Left colon (tissue), 2 donors: ENCODE measurements around the gene NPAS3. TPM values are rescaled to one million over a fixed set of nuclear protein-coding genes. Genes with fewer than 3 reads are reported as not detected.

Experiments used
- ATAC-seq: fragments of 200-7000 bp; cut with Tn5 transposase; one replicate; pipeline ENCODE4 v1.9.1; 2020; ENCODE audit warnings: mild to moderate bottlenecking, moderate library complexity
- DNase-seq, 2 donors: peaks; one replicate each; pipeline ENCODE4 v3.0.0-alpha.2; 2020
- intact Hi-C, 2 donors: fragments of 100-400 bp; cut with DNase I in 1 of 2; cut with micrococcal nuclease in 1 of 2; formaldehyde crosslinking; loops; one replicate each; pipeline versions ENCODE4 v1.11.2 to v1.14.0; 2022; cut with DNase I, micrococcal nuclease
- total RNA-seq, 2 donors: library from RNA; stranded (reverse); fragmentation: NEBNext Ultra II Directional; extraction: Animal tissue kit (Norgen Biotek cat#: 25700); gene quantifications; one replicate each; pipeline ENCODE4 v1.2.1, GENCODE V29; 2021
- donor health status: DM: no; HTN: no; CAD: no.
- donor health status: DM: yes; HTN: yes; CAD: no.

The NPAS3 gene
- total RNA-seq, 2 donors from 2014 or later = 0.37 to 1.6 TPM

DNA sequence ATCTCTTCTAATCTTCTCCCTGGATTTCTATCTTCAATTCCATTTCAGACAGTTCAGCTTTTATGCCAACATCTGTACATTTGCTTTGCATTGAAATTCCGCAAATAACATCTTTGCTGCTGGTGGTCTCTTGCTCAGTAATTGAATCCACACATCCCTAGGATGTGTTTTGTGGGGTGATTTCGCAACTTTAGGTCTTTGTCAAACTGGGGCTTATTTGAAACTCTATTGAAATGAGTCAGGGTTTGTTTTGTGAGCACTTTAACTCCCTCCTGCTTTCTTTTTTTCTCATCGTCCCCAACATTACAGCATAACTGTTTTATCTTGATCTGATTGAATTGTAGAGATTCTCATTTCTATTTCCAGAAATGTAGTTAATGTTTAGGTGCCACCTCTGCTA, 404.3 kb downstream of the NPAS3 start:
- intact Hi-C loops = no loop called here
- ATAC-seq (no peak), DNase-seq (no peak)

DNA sequence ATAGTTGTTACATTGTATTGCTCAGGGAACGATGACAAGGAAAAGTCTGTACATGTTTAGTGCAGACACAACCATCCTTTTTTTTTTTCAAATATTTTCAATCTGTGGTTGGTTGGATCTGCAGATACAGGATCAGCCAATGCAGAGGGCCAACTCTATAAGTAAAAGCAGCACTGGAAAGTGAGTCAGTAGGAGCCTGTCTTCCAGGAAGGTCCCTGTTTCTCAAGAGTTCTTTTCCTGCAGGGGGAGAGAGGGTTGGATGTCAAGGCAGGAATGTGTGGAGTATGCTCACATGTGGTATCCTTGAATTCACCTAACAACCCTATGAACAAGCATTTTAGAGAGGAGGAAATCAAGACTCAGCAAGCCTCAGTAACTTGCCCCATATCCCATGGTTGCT, 409.1 kb downstream of the NPAS3 start:
- ATAC-seq (no peak), DNase-seq (no peak)
- intact Hi-C loops = no loop called here

DNA sequence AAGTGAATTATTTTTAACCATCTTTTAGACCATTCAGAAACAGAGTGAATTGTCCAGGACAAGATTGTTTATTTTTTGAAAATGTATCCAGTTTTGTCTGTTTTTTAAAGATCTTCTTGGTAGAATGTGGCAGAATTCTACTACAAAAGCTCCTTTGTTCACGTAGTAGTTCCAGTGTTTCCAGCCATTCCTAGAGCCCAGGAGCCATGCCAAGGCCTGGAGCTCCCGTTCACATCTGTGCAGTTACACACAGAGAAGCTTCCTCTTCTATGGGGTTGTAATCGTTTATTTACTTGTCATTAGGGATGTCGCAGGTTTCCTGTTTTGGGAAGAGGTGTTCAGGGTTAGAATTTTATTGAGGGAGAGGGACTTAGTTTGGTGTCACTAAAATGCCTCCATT, 409.8 kb downstream of the NPAS3 start:
- no peak for ATAC-seq

DNA sequence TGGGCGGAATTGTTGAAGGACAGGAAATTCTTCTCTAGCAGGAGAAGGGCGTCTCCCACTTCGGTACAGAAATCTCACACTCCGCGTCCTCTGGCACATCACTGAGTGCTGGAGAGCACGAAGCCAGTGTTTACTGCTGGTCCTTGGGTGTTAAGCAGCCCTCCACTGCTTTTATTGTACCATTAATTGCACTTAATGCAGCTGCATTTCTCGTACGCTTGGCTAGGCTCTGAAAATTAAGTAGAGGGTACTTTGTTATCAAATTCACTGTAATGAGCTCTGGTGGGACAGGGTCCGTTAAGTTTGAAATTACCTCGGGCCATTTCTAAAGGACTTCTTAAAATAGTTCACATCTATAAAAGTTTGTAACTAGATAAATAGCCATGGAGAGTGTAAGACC, 411.2 kb downstream of the NPAS3 start:
- no peak for ATAC-seq
- intact Hi-C loops = no loop called here
- no peak for DNase-seq

More for the DNA sequence above, 409.8 kb downstream of the NPAS3 start:
- intact Hi-C loops = no loop called here
- no peak for DNase-seq

DNA sequence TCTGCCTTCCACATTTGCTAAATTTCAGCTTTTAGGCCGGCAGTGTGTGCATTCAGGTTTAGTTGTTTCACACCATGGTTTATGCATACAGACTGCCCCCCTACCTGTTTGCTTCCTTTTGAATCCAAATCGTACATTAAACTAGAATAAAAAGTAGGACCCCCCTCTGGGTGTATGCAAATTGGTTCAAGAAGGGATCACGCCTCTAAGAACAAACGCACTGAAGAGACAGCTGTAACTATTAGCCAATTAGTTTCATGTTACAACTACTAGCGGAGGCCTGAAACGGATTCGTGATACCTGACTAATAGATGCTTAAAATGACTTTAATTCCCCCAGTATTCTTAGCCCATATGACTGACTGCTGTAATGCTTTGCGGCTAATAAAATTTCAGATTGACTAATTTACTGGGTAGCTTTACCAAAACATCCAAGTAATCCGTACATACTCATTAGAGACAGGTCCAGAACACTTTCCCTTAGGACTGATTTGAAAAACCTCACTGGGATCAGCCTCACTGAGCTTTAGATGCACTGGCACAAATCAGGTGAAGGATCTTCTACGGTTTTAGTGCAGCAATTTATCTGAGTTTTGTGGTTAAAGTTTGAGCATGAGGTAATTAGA, 411.8 kb downstream of the NPAS3 start:
- no peak for ATAC-seq
- intact Hi-C loops = no loop called here
- DNase-seq = no peak

DNA sequence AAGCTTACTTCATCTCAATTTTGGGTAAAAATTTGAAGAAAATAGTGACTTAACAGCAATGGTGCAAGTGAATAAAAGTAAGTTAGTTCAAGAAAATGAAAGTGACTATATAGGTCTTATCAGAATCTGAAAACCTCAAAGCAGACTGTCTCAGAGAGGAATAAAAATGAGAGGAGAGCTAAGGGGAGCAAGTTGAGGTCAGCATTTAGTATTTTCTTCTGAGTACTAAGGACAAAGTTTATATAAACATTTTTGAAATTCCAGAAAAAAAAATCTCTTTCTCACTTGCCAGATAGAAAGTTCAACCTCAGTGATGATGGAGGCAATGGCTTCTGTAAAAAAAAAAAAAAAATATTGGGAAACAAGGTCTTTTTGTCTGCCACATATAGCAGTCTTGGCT, 414.1 kb downstream of the NPAS3 start:
- DNase-seq = no peak
- intact Hi-C loops = no loop called here
- ATAC-seq = no peak

DNA sequence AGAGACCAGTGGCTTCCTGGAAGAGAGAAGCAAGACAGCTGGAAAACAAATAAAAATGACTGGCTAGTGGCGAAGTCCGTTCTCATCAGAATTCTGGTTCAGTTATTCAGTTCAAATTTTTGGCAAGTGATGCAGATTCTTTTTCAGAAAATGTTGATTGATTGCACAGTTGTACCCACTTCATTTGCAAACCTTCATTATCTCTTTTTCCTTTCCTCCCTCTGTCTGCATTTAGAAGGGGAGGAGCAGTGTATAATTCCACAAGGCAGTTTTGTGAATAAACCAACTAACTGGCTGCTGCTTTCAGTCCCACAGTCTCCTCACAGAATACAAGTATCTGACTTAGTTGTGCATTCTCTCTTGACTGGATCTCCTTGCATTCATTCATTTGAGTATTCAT, 417.5 kb downstream of the NPAS3 start:
- intact Hi-C loops = no loop called here
- DNase-seq (no peak), ATAC-seq (no peak)

DNA sequence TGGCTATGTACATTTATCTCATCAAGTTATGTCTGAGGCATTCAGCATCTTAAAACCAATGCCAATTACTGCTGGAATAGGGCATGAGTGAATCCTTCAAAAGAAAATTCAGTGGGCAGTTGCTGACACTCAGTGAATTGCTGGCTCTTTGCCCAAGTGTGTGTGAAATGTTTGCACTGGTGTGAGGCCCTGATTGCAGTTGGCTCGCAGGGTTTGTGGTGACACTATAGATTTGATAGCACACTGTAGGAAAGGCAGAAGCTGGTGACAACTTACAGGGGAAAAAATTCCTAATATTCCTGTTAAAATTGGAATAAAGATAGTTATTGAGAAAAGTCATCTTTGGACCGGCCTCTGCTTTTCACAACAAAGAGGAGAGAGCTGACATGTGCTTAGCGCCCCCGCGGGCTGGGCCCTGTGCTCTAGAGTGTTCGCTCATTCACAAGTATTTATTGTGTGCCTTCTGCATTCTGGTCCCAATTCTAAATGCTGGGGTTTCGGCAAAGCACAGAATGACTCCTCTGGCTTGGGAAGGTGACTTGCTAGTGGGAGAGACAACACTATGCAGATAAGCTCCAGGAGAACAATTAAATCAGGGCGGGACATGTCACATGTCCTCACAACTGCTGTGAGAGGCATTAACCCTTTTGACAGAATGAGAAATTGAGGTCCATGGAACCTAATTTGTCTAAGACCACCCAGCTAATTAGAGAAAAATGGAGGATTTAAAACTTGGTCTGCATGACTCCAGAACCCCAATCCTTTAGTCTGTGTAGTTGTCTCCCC, 418.7 kb downstream of the NPAS3 start:
- peak; percentile 94 for ATAC-seq
- intact Hi-C loops = no loop called here
- peak; percentile 49 to 72 for DNase-seq

DNA sequence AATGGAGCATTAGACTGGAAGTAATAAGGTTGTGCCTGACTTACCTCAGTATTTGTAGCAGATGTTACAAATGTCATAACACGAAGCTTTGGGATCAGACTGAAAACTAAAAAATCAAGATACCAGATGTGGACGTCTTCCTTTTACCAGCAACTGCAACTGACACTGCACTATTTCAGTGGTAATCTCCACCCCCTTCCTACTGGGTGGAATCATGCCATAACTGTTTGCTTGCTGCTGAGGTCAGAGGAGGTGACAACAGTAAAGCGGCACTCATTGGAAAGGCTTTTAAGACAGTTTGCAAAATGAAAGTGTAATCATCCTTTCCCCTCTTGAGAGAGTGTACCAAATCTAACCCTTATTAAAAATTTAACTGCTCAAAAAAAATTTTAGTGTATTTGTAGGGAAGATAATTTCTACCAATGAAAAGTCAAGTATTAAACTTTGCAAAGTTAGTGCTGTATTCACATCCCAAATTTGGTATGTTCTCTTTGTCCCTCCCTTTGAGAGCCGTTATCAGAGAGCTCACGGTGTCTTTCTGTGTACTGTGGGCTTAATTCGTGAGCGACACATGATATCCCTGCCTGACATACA, 420.7 kb downstream of the NPAS3 start:
- no peak for DNase-seq
- peak; percentile 54 for ATAC-seq
- intact Hi-C loops = no loop called here

DNA sequence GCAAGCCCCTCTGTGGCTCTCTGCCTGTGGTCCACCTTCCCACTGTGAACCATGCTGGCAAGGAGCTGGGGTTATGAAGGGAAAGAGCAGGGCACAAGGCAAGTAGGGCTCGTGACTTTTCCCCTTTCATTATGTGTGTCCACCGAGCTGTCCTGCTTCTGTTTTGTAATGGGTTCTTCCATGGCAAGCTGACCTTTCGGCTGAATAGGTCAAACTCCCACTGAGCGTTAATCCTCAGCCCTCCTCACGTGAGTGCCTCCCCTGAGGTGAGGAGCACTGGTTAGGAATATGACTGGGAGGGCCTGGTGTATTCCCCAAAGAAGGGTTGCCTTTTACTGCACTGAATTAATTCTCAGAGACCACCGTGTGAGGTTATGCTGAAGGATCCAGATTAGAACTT, 424.3 kb downstream of the NPAS3 start:
- DNase-seq = no peak
- no peak for ATAC-seq
- intact Hi-C loops = no loop called here

DNA sequence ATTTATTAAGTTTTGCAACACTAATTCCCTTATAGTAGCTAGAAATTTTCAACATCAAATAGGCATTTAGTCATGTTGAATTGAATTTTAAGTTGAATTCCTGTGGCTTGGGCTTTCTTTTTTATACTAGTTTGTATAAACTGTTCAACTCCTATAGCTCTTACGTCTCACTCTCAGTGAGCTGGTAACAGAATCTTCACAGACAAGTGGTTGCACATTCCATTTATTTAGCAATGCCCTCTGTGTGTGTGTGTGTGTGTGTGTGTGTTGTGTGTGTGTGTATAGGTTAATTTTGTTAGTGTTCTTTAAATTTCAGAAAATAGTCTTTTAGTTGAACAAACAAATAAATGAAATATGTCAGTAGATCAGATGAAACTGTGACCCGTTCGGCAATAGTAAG, 425.0 kb downstream of the NPAS3 start:
- ATAC-seq (no peak), DNase-seq (no peak)
- intact Hi-C loops = no loop called here

DNA sequence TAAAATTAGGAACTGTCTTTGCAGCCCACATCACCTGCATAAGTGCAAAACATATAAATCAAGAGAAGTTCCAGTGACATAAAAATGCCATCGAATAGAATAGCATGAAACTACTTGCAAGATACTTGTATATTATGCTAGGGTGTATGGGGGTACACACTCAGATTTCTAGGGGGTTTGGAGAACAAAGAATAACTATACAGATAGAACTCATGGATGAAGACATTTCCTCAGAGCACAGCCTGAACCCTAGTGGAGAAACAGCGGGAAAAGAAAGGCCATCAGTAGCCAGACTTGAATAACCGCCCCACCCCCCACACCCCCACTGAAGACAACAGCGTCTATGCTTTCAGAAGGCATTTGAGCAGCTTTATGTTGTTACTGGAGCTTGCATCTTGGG, 425.8 kb downstream of the NPAS3 start:
- ATAC-seq (no peak), DNase-seq (no peak)
- intact Hi-C loops = no loop called here

DNA sequence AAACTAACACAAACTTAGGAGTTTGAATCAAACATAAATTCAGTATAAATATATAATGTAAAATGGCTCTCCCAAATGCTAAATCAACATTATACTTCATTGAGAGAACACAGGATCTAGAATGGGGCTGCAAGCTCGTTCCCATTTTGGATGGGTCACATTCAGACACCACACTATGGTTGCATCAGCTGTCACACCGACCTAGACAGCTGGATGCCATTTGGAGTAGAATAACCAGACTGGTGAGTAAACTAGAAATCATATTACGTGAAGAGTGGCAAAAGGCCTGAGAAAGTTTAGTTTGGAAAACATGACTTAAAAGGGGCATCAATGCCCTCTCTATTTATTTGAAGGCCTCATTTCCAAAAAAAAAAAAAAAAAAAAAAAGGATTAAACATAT, 430.4 kb downstream of the NPAS3 start:
- ATAC-seq (no peak), DNase-seq (no peak)
- intact Hi-C loops = no loop called here

DNA sequence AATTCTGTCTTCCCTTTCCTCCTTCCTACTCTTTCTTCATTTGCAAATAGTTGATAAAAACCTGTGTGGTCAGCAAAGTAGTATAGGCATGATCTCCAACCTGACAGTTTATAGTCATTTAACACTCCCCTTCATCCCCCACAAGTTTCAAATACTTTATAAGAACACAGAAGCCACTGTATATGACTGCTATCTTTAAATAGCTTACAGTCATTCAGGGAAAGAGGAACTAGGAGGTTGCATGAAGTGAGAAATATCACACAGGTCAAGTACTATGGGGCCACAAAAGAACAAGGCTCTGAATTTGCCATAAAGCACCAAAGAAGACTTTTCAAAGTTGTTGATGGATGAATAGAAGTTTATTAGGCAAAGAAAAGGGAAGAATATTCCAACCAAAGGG, 431.3 kb downstream of the NPAS3 start:
- intact Hi-C loops = no loop called here
- no peak for ATAC-seq
- no peak for DNase-seq

DNA sequence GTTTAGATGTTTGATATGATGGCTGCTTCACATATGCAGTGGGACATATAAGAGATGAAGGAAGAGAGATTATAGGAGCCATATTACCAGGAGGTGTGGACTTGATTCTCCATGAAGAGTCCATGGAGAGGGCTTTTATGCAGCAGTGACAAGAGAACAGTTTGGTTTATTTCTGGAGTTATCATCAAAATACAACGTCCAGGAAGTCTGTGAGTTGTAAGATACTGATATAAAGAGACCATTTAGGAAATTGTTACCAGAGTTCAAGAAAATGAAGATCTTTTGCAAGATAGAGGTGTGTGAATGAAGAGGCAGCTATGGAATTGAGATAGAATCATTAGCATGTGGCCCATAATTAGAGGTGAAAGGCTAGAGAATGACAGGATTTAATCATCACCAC, 431.7 kb downstream of the NPAS3 start:
- ATAC-seq = no peak
- DNase-seq = no peak
- intact Hi-C loops = no loop called here

DNA sequence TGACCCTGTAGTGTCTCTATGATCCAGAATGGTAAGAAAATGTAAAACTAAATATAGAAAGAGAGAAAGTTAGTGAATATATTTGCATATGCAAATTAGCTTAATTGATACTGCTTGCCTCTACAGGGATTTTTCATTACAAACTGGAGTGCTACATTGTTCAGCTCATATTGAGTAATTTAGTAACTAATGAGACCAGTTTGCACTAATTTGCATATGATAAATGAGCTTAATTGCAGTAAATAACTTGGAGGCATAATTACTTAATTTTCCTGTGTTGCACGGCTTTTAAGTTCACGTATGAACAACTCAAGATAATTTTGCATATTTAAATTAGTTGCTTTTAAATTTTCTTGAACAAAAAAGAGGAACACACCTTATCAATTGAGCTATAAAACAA, 436.5 kb downstream of the NPAS3 start:
- intact Hi-C loops = no loop called here

DNA sequence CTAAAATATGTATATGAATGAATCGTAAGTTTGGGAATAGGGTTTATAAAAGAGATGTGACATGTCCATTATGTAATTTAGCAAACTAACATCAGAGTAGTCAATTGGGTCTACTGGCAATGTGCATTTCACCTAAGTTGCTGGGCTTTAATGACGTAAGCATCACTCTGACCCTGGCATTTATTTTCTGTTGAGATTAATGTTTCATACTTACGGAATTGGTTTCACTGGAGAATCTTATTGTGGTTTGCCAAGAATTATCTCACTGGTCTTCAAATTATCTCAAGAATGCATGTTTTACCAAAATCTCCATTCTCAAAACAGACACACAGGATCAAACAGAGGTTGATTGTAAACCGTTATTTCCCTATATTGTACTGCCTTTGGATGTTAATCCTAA, 437.1 kb downstream of the NPAS3 start:
- ATAC-seq = no peak
- intact Hi-C loops = no loop called here

More for the DNA sequence above, 436.5 kb downstream of the NPAS3 start:
- DNase-seq (no peak), ATAC-seq (no peak)

DNA sequence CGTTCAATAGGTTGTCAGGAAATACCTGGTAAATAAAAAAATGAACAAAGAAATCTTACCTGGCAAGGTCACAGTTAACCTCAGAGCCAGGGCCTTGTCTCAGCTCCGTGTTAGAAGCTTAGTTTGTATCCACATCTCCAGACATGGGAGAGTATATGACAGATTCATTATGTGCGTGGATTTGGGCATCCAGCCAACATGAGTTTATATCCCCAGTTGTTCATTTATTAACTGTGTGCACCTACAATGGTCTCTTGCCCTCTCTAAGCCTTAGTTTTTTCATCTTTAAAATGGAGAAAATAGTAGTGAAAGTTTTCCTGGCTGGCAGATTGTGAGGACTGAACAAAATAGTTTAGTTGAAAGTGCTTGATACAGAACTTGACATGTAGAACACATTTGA, 437.8 kb downstream of the NPAS3 start:
- DNase-seq = peak in 1 of 2 donors; percentile 20
- intact Hi-C loops = no loop called here
- peak; percentile 61 for ATAC-seq

More for the DNA sequence above, 437.1 kb downstream of the NPAS3 start:
- no peak for DNase-seq

DNA sequence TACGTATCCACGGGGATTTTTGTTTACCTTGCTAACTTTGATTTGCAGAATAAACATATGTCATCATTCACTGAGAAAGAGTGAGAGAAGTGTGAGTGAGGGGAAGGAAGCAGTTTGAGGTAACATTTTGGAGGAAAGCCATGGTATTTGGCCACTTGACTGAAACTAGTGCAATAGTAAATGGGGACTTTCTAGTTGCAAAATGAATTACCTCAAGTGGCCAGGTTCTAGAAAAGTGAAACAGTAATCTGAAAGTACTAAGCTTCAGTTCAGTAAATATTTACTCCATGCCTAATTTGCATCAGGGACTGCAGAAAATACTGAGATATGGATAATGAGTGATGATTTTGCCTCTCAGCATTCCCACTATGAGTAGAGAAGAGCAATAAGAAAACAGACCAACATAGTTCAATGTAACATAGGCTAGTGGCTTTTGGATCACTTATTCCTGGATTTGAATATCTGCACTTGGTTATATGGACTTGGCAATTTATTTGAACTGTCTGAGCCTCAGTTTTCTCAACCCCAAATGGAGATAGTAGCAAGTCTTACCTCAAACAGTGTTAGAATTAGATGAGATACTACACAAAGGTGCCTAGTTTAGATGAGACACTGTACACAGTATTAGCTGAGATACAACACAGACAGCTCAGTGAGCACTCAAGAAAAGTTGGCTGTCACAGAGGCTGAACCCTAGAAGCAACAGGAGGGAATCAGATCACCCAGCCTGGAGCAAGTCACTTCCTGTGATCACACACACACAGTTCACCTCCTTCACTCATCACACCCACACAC, 439.1 kb downstream of the NPAS3 start:
- ATAC-seq (no peak), DNase-seq (no peak)
- intact Hi-C loops = no loop called here

DNA sequence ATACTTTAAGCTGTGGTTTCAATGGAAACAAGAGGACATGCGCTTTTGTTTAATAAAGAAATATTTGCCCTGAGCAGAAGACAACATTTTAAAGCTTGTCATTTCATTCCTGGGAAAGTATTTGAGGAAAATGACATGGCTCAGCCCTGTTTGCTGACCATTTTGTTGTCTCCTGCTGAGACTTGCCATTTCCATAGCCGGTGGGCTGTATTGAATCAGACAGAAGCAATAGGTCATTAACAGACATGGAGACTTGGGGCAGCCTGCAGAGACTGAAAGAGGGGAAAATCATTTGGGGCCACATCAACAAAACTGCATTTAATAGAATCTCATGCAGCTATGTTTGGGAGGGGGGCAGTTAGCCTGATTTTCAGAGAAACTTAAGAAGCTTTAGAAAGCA, 443.0 kb downstream of the NPAS3 start:
- no peak for DNase-seq
- no peak for ATAC-seq
- intact Hi-C loops = no loop called here
